ENCODE data around the gene CLEC20A.
A peak's percentile ranks its signal among the peaks of the same experiment; 100 is the strongest.

CLEC20A gene

GRCh38 chr1:178434899-178435435 lies 61.8 kb downstream of the CLEC20A start:
- no peak for TF ChIP-seq CTCF (IDR thresholded peaks at IDR 0.05; ENCODE audit: unreplicated experiment in 3 of 3)
- Mint-ChIP-seq H3K4me3 (no peak overlapping the region), H3K27ac (peak overlapping the region in 1 of 3 experiments; percentile 62), H3K27me3 (ENCODE audit: low read depth) (no peaks in the 10 kb centered on the region), H3K36me3 (ENCODE audit: low read depth) (no peaks in the 10 kb centered on the region), H3K9me3 (no peaks in the 10 kb centered on the region), H3K4me1 (no peaks in the 10 kb centered on the region)

GRCh38 chr1:178434360-178434759 lies 62.4 kb downstream of the CLEC20A start:
- no peaks in the 10 kb centered on the region for H3K27me3 Mint-ChIP-seq (ENCODE audit: low read depth)
- H3K4me1 Mint-ChIP-seq, result no peaks in the 10 kb centered on the region
- no peaks in the 10 kb centered on the region for H3K9me3 Mint-ChIP-seq
- no peaks in the 10 kb centered on the region for H3K36me3 Mint-ChIP-seq (ENCODE audit: low read depth)
- H3K4me3 Mint-ChIP-seq, result no peak overlapping the region
- peak overlapping the region in 2 of 3 experiments; percentile 24 to 62 for H3K27ac Mint-ChIP-seq
- TF ChIP-seq CTCF (IDR thresholded peaks at IDR 0.05; ENCODE audit: unreplicated experiment in 3 of 3), result no peak
